ENCODE data around the gene TRAPPC10.
A peak's percentile ranks its signal among the peaks of the same experiment; 100 is the strongest.

Gene TRAPPC10

DNA sequence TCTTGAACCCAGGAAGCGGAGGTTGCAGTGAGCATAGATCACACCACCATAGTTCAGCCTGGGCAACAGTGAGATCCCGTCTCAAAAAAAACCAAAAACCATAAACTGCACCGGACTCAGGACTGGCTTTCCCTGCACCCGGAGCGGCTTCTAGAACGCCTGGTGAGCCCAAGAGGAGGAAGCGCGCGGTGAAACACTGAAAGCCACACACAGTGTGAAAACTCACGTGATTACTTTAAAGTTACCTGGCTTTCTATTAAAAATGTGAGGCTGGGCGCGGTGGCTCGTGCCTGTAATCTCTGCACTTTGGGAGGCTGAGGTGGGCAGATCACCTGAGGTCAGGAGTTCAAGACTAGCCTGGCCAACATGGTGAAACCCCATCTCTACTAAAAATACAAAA lies 7.0 kb upstream of the TRAPPC10 start:
- DNase-seq (ENCODE audit: low read depth): no peak

DNA sequence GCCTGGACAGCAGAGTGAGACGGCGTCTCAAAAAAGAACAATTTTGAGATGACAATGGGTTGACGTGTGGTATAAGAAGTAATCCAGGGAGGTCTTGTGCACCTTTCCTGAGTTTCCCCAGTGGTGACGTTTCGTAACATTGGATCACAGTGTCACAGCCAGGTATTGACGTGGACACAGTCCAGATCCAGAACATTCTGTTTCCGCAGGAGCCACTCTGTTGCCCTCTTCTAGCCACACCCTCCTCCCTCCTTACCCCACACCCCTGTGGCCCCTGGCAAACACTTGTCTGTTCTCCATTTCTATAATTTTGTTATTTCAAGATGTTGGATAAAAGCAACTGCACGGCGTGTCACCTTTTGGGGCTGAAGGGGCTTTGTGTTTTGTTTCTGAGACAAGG lies 6.5 kb upstream of the TRAPPC10 start:
- DNase-seq (ENCODE audit: low read depth): no peak

DNA sequence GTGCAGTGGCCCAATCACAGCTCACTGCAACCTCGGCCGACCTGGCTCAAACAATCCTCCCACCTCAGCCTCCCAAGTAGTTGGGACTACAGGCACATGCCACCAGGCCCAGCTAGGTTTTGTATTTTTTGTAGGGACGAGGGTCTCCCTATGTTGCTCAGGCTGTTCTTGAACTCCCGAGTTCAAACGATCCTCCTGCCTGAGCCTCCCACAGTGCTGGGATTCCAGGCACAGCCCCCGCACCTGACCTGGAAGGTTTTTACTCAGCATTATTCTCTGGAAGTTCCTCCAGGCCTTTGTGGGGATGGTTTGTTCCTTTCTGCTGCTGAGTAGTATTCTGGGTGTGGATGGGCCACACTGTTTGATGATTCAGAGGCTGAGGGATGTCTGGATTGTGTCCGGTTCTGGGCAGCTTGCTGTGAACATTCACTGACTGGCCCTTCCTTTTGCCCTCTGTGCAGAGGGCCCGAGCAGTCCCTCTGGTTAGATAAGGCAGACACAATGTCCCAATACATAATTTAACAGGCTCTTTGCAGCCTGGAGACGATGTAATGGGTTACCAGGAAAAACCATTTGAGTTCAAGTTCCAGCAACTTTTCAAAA lies 6.0 kb upstream of the TRAPPC10 start:
- DNase-seq (ENCODE audit: low read depth): no peak

DNA sequence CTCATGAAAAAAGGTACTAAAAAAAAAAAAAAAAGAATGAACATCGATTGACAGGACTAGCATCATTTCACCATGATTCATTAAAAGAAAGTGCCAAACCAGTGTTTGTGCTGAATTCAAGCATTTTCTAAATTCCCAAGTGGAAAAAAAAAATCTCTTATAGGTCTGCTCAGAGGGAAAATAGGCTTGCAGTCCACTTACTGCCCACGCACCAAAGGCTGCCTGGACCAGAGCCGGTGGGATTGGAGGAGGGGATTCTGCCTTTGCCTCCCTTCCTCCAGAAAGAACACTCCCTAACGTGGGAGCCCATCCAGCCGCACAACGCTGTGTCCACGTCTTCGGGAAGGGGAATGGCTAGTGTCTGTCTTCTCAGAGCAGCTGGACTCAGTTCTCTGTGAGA lies 5.5 kb upstream of the TRAPPC10 start:
- DNase-seq (ENCODE audit: low read depth): no peak

DNA sequence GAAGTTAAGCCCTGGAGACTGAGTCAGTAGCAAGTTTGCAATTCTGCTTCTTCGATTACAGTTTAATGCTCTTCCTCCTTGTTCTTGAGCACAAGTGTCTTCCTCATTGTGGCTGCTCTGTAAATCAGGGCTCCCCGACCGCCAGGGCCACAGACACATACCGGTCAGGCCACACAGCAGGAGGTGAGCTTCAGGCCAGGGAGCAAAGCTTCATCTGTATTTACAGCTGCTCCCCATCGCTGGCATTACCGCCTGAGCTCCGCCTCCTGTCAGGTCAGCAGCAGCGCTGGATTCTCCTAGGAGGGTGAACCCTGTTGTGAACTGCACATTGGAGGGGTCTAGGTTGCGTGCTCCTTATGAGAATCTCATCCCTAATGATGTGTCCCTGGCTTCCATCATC lies 1.7 kb upstream of the TRAPPC10 start:
- DNase-seq (ENCODE audit: low read depth): no peak

DNA sequence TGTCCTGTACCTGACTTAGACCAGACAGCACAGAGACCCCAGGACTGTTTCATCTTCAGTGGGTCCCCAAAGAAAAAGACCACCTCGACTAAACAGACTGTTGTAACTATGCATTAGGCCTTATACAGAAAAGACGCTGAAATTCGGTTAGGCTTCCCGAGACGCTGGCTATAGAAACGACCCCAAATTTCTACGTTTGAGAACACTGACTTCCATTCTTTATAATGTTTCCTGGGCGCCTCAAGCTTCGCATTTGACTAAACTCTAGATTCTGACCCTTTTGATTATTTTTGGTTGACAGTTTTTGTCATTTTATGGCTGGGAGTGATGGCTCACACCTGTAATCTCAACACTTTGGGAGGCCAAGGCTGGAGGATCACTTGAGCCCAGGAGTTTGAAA lies 986 bp upstream of the TRAPPC10 start:
- no peak for DNase-seq (ENCODE audit: low read depth)

DNA sequence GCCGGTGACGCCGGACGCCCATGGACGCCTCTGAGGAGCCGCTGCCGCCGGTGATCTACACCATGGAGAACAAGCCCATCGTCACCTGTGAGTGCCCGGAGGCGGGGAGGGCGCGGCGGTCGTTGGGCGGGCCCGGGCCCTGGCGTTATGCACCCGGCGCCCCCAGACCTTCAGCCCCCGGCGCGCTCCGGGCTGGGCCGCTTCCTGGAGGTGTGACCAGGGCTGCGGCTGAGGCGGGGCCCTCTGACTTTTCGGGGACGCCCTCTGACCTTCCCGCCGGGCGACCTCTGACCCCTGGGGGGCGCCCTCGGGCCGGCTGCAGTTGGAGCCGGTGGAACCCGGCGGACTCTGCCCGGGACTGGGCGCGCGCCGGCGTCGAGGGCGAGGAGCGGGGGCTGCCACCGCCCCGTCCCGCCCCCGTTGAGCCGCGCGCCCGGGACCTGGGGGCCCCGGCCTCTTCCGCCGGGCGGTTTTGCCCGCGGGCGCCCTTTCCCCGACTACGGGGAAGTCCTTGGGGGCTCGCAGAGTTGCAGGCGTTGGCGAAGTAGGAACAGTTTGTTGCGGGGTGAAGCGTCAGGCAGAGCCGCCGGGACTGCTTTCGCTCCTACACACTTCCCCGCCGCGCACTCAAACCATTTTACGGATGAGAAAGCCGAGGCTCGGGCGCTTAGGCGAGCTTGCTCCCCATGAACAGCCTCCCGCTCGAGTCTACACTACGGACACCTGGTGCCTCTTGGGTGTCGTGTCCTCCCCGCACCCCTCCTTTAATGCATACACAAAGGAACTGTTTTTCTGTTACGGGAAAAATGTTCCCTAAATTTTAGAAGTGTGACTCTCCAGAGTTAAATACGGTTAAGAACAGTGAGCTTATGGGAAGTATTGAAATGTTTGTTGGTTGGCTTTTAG lies 618 bp downstream of the TRAPPC10 start:
- DNase-seq (ENCODE audit: low read depth): peak; percentile 54

DNA sequence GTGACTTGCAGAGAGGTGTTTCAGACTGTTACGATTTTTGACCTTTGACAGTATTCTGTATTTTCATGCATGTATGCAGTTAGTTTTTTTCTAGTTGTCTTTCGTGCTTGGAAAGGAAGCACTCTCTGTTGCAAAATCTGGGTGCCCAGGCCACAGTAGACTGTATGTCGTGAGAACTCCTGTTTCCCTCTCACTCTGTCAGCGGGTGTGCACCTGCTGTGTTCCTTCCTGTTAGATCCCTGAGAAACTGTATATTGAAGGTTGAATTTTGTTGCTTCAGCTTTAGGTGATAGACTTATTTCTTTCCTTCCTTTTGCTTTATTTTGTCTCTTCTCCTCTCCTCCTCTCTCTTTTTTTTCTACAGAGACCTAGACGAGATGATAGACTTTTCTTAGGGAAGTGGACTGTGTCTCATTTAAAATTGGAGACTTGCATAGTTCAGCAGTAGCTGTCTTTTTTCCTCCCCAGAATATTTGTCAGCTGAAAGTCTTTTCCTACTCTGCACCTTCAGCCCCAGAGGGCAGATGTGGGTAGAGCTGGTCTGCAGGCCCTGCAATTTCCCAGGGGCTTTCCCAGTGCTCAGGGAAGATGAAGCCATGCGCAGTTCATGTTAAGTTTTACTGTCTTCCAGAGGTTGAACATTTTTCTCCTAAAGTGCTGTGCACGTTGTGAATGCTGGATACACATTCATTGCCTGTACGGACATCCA lies 1.4 kb downstream of the TRAPPC10 start:
- DNase-seq (ENCODE audit: low read depth): no peak

DNA sequence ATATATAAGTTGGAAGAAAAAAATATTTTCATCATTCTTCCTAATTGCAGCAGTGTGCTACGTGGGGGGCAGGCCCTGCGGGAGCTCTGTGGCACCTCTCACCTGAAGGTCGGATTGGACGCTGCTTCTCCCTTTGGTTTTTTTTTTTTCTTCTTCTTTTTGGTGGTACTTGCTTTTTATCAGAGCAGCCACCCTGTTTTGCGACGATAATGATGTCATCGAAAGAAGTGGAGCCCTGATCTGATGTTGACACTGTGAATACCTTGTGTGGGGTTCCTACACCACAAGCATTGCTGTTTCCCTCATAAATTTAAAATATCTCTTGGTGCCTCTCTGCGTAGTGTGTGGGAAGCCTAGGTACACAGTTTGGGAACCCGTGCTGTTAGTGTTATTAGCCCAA lies 5.5 kb downstream of the TRAPPC10 start:
- no peak for DNase-seq (ENCODE audit: low read depth)

DNA sequence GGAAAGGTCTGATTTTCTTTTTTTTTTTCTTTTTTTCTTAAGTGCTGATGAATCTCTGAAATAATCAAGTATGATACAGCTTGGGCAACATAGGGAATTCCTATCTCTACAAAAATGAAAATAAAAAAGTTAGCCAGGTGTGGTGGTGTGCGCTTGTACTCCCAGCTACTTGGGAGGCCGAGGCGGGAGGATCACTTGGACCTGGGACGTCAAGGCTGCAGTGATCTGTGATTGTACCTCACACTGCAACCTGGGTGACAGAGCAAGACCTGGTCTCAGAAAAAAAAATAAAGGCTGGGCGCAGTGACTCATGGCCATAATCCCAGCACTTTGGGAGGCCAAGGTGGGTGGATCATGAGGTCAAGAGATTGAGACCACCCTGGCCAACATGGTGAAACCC lies 6.0 kb downstream of the TRAPPC10 start:
- no peak for DNase-seq (ENCODE audit: low read depth)

DNA sequence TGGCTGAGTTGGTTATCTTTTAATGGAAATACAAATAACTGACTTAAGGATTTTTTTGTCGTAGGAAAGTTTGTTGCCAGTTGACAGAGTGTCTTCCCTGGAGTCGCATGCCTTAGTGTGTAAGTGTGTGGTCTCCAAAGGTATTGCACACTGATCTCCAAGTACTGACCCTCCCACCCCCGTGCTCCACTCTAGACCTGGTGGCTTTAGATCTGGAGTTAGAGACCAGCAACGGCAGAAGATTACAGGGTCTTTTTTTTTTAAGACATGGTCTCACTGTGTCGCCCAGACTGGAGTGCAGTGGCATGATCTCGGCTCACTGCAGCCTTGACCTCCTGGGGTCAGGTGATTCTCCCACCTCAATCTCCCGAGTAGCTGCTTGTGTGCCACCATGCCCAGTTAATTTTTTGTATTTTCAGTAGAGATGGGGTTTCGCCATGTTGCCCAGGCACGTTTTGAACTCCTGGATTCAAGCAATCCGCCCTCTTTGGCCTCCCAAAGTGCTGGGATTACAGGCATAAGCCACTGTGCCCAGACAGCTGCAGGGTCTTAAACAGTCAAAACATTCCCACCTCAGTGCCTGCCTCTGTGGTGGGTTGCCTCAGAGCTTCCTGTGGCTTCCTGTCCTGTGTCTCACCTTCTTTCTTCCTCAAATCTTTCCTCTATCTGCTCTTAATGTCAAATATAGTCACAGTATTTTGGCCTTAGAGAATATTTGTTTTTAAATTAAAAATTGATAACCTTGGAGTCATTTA lies 6.9 kb downstream of the TRAPPC10 start:
- no peak for DNase-seq (ENCODE audit: low read depth)

DNA sequence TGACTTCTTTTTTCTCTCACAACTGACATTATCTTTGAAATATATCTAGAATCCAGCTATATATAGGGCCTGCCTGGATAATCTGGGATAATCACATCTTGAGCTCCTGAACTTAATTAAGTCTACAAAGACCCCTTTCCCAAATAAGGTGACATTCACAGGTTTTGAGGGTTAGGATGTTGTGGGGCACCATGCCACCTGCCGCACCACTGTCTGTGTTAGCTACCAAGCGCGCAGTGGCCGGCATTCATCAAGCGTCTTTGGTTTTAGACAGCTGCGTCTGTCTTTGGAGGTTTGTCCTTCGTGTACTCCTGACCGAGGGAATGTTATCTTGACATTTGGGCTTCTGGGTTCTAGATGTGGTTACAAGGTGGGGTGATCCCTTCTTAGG lies 7.5 kb downstream of the TRAPPC10 start:
- no peak for DNase-seq (ENCODE audit: low read depth)

DNA sequence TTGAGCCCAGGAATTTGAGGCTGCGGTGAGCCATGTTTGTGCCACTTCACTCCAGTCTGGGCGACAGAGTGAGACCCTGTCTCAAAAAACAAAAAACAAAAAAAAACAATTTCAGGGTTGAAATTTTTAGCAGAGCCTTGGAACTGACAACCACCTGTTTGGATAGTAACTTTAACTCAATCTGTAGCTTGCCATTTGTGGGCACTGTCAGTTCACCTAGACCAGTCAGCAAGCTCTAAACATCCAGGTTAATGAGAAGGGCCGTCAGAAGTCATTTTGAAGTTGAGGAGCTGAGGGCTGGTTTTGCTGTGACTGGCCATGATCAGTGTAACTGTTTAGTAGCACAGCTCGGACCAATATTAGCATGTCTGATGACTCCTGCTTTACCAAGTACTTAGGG lies 8.4 kb downstream of the TRAPPC10 start:
- no peak for DNase-seq (ENCODE audit: low read depth)

DNA sequence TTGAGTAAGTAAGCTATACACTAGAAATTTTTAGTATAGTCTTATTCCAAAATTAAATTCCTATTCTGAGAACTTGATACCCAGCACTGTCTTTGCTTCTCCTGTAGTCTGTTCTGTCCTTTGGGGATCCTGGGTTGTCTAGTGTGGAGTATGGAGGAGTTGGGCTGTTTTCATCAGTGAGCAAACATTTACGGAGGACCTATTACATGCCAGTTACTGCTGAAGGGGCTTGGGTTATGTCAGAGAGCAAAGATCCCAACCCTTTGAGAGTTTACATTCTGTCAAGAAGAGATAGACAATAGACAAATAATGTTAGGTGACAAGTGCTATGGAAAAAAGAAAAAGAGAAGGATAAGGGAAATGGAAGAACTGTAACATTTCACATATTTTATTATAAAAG lies 9.0 kb downstream of the TRAPPC10 start:
- DNase-seq (ENCODE audit: low read depth): no peak

DNA sequence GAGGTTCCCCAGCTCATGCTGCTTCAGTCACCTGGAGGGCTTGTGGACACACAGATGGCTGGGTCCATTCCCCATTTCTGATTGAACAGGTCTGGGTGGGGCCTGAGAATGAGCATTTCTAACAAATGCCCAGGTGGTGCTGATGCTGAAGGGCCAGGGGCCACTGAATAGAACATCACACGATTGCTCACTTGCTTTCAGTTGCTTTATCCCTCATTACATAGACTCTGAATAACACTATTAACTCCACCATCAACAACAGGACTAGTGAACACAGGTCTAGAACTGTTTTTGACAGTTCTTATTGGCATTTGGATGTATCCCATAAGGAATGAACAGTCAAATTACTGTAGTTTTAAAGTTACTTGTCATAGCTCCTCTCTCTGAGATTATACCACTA lies 12.1 kb downstream of the TRAPPC10 start:
- DNase-seq (ENCODE audit: low read depth): no peak

DNA sequence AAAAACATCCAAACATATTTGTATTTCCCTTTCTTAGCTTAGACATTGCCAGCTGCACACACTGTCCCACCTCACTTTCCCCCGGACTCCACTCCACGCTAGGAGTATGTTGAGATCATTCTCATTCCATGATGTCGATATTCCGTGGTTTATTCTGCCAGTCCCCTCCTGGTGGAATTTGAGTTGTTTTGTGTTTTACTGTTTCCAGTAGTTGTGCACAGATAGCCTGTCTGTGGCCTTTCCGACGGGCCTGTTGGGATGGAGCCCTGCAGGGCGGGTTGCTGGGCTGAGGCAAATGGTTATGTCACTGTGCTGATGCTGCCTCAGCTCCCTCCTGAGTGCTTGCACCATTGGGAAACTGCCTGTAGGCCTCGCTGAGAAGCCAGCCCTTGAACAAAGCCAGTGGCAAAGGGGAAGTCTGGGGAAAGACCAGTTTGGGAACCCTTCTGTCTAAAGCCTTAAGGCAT lies 12.8 kb downstream of the TRAPPC10 start:
- DNase-seq (ENCODE audit: low read depth): no peak

DNA sequence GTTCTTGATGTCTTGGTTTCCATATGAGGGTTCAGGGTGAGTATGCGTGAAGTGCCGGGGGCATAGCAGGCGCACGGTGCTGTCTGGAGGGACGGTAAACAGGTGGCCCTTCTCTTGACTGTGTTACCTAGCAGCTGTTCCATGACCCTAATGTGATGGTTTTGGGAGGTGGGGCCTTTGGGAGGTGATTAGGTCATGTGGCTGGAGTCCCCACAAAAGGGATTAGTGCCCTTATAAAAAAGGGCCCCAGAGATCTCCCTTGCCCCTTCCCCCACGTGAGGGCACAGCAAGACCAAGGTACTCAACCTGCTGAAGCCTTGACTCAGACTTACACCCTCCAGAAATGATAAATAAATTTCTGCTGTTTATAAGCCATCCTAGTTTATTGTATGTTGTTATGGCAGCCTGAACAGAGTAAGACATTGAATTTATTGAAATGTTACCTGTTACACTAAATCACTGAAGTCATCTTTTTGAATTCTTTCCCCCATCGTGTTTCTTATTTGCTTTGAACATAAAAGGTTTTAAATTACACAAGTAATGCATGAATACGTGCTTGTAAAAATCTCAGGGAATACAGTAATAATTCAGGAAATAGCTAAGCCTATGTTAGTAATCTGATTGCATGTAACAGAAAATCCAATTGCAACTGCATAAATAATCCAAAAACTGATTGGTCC lies 15.6 kb downstream of the TRAPPC10 start:
- DNase-seq (ENCODE audit: low read depth): no peak

DNA sequence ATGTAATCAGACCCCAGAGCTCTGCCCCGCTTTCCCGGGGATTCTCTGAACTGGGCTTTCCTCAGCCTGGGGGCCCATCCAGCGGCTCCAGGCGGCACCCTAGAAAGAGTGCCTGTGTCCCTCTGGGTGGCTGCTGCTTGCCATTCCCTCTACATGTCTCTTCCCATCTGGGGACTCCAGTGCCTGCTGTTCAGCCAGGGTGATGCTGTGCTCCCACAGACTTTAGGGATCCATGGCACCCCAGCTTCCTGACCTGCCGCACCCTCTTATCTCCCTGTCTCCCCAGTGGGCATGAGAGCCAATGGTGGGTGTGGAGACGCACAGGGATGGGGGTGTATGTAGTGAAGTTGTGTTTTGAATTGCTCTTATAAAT lies 16.2 kb downstream of the TRAPPC10 start:
- DNase-seq (ENCODE audit: low read depth): no peak

DNA sequence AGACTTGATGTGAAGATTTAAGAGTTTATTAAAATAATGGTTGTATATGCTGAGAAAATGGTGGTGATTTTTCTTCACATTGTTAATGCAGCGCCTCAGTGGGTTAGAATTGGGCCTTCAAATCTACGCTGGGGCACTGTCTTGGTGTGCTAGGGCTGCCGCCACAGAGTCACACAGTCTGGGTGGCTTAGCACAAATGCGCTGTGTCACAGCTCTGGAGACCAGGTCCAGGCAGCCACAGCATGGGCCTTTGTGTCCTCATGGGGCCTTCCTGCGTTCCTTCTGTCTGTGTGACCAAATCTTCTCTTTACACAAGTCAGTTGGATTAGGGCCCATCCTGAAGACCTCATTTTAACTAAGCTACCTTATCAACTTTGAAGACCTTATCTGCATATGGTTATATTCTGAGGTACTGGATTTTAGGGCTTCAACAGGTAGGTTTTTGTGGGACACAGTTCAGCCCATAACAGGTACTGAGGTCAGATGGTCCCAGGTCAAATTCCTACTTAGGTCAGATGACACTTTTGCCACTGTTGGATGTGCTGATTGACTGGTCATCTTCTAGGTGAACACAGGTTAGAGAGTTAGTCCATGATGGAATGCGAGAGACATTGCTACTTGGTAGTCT lies 17.5 kb downstream of the TRAPPC10 start:
- DNase-seq (ENCODE audit: low read depth): no peak

DNA sequence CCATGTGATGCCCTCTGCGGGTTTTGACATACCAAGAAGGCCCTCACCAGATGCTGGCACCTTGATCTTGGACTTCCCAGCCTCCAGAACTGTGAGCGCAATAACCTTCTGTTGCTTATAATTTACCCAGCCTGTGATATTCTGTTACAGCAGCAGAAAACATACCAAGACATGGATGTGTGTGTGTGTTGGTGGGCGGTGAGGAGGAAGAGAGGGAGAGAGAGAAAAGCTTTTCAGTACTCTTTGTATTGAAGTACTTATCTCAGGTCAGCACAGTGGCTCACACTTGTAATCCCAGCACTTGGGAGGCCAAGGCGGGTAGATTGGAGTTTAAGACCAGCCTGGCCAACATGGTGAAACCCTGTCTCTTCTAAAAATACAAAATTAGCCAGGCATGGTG lies 23.1 kb downstream of the TRAPPC10 start:
- DNase-seq (ENCODE audit: low read depth): no peak

DNA sequence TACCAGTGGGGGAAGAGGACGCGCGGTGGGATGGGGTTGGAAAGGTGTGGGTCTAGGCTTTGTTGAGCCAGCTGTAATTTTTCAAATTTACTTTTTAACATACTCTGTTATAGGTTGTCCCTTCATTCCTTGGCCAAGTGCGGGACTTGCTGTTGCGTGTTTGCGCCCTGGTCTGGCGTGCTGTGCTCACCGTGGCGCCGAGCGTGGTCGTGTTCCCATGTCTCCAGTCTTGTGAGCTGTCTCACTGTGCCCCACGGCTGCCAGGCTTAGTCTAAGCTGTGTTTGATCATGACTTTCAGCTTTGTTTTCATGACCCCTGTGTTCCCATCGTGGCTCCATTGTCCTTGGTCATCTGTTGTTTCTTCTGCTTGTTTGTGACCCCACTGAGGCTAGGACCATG lies 26.0 kb downstream of the TRAPPC10 start:
- no peak for DNase-seq (ENCODE audit: low read depth)
